ENCODE data around the gene WFDC2.

DNA sequence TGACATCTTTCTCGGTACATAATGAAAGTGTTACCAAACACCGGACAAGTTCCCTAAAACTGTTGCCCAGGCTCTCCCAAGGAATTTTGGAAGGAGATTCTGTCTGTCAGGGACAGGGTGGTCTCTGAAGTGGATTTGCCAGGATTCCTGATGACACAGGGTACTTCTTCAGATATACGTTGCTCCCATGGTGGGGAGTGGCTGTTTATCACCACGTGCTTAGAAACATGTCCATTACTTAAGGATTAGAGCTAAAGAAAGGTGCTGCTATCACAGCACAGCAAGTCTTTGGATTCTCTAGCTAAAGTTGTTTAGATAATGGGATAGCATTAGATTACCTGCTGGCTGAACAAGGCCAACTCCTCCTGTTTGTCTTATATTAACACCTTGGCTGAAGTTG is 39.5 kb downstream of the WFDC2 start:
- no peak for TF ChIP-seq POLR2AphosphoS5 (IDR thresholded peaks at IDR 0.05)
- TF ChIP-seq, protein P1, sequence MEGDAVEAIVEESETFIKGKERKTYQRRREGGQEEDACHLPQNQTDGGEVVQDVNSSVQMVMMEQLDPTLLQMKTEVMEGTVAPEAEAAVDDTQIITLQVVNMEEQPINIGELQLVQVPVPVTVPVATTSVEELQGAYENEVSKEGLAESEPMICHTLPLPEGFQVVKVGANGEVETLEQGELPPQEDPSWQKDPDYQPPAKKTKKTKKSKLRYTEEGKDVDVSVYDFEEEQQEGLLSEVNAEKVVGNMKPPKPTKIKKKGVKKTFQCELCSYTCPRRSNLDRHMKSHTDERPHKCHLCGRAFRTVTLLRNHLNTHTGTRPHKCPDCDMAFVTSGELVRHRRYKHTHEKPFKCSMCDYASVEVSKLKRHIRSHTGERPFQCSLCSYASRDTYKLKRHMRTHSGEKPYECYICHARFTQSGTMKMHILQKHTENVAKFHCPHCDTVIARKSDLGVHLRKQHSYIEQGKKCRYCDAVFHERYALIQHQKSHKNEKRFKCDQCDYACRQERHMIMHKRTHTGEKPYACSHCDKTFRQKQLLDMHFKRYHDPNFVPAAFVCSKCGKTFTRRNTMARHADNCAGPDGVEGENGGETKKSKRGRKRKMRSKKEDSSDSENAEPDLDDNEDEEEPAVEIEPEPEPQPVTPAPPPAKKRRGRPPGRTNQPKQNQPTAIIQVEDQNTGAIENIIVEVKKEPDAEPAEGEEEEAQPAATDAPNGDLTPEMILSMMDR (IDR thresholded peaks at IDR 0.05): no peak
